PC-3 (cell line): ENCODE results near the gene GALNT18. TPM values are rescaled to one million over a fixed set of nuclear protein-coding genes. Genes with fewer than 3 reads are reported as not detected.

Source experiments
- ATAC-seq: fragments of 200-7000 bp; cut with Tn5 transposase; 2 replicates; pipeline ENCODE4 v1.9.1; 2020; ENCODE audit warnings: mild to moderate bottlenecking, moderate library complexity
- BruUV-seq: library from RNA; stranded (reverse); fragments of 400-500 nt; replicated peaks from 2 replicates; lab custom pipeline; 2021; lab: Mats Ljungman, UMichigan
- CTCF ChIA-PET: fragments of 300-600 bp; sonication (Branson Sonifier 250); formaldehyde crosslinking; loops from one replicate; lab custom pipeline; 2022; ENCODE audit warnings: antibody characterized with exemption; lab: Charles Lee
- POLR2A ChIA-PET: fragments of 300-600 bp; sonication (Branson Sonifier 250); formaldehyde crosslinking; loops from one replicate; lab custom pipeline; 2022; ENCODE audit warnings: antibody characterized with exemption; ENCODE audit not compliant: unreplicated experiment; lab: Charles Lee
- DNase-seq: peaks from one replicate; pipeline ENCODE4 v3.0.0-alpha.2; 2015
- H2AFZ ChIP-seq: fragments of 300-600 bp; sonication (generic); 2 replicates; pipeline ENCODE4 v1.6.0; 2016; ENCODE audit warnings: antibody characterized with exemption, low read length
- H3F3A ChIP-seq: fragments of 300-600 bp; sonication (generic); one replicate; pipeline ENCODE4 v1.6.0; 2017; ENCODE audit warnings: antibody characterized with exemption, low read length, control low read depth, mild to moderate bottlenecking; ENCODE audit not compliant: unreplicated experiment
- H3K27ac ChIP-seq: fragments of 300-600 bp; sonication (generic); 2 replicates; pipeline ENCODE4 v1.5.1; 2016; ENCODE audit warnings: mild to moderate bottlenecking, low read length
- H3K27me3 ChIP-seq: fragments of 300-600 bp; sonication (generic); 2 replicates; pipeline ENCODE4 v1.6.1; 2016; ENCODE audit warnings: low read length, mixed read lengths
- H3K36me3 ChIP-seq: fragments of 300-600 bp; sonication (generic); 2 replicates; pipeline ENCODE4 v1.6.1; 2016; ENCODE audit warnings: low read depth, mixed run types, low read length, mixed read lengths
- H3K4me1 ChIP-seq: fragments of 300-600 bp; sonication (generic); 2 replicates; pipeline ENCODE4 v1.5.1; 2016; ENCODE audit warnings: low read length; ENCODE audit not compliant: insufficient read depth
- H3K4me2 ChIP-seq: fragments of 300-600 bp; sonication (generic); 2 replicates; pipeline ENCODE4 v1.6.0; 2016; ENCODE audit warnings: low read length
- H3K4me3 ChIP-seq: fragments of 300-600 bp; sonication (generic); 2 replicates; pipeline ENCODE4 v1.5.1; 2016; ENCODE audit warnings: mild to moderate bottlenecking, low read length, mixed read lengths
- H3K79me2 ChIP-seq: fragments of 300-600 bp; sonication (generic); 2 replicates; pipeline ENCODE4 v1.6.1; 2017; ENCODE audit warnings: low read length, mixed read lengths
- H3K9ac ChIP-seq: fragments of 300-600 bp; sonication (generic); 2 replicates; pipeline ENCODE4 v1.6.0; 2016; ENCODE audit warnings: mild to moderate bottlenecking, low read length
- H3K9me2 ChIP-seq: fragments of 300-600 bp; sonication (generic); replicated peaks from 2 replicates; pipeline ENCODE4 v1.6.1; 2016; ENCODE audit warnings: mixed run types, low read length, mixed read lengths
- H3K9me3 ChIP-seq: fragments of 300-600 bp; sonication (generic); 2 replicates; pipeline ENCODE4 v1.6.1; 2016; ENCODE audit warnings: low read length, mixed read lengths
- H4K20me1 ChIP-seq: fragments of 300-600 bp; sonication (generic); 2 replicates; pipeline ENCODE4 v1.6.1; 2016; ENCODE audit warnings: low read length, mixed read lengths
- EZH2 ChIP-seq: fragments of 300-600 bp; sonication (generic); IDR thresholded peaks from one replicate; pipeline ENCODE4 v1.6.1; 2017; ENCODE audit warnings: antibody characterized with exemption, mild to moderate bottlenecking, low read length; ENCODE audit not compliant: unreplicated experiment
- EZH2phosphoT487 ChIP-seq: fragments of 300-600 bp; sonication (generic); IDR thresholded peaks from 2 replicates; pipeline ENCODE4 v1.6.1; 2018; ENCODE audit warnings: mild to moderate bottlenecking, antibody characterized with exemption, low read length, borderline replicate concordance
- intact Hi-C: fragments of 100-400 bp; cut with micrococcal nuclease; formaldehyde crosslinking; loops from 2 replicates; pipeline ENCODE4 v1.9.0; 2023
- total RNA-seq: library from RNA; depleted of rRNA; stranded (reverse); fragments of >200 nt; gene quantifications from 2 replicates; pipeline ENCODE4 v1.2.3, GENCODE V29; 2014
- TF ChIP-seq, protein P1 (sequence below): fragments of 300-600 bp; sonication (generic); conservative IDR thresholded peaks from 2 replicates; pipeline ENCODE4 v1.5.1; 2017; ENCODE audit warnings: antibody characterized with exemption, low read depth, mild to moderate bottlenecking, low read length

GALNT18 gene
- total RNA-seq, 1 experiment from 2014 or later = 34.5 TPM

DNA sequence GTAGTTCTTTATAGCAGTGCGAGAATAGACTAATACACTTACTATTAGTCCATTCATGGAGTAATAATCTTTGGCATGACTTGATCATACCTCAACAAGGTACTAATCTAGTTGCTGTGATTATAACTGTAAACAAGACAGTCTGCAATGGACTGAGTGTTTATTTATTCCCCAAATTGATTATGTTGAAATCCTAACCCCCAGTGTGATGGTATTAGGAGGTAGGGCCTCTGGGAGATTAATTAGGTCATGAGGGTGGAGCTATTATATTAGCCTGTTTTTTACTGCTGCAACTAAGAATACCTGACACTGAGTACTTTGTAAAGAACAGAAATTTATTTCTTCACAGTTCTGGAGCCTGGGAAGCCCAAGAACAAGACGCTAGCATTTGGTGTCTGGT lies 237.8 kb downstream of the GALNT18 start:
- Histone ChIP-seq H3K27ac (no peak overlapping the region), H3K9me3 (no peaks in the 10 kb centered on the region), H3K9ac (no peak overlapping the region), H3K36me3 (no peaks in the 10 kb centered on the region), H3K27me3 (no peaks in the 10 kb centered on the region), H3K4me1 (no peaks in the 10 kb centered on the region), H3K4me3 (no peak overlapping the region), H4K20me1 (no peaks in the 10 kb centered on the region), H3F3A (no peaks in the 10 kb centered on the region), H3K79me2 (no peaks in the 10 kb centered on the region), H2AFZ (no peak overlapping the region), H3K9me2 (no peaks in the 10 kb centered on the region), H3K4me2 (no peak overlapping the region)
- TF ChIP-seq EZH2 = no peak
- TF ChIP-seq, protein P1, sequence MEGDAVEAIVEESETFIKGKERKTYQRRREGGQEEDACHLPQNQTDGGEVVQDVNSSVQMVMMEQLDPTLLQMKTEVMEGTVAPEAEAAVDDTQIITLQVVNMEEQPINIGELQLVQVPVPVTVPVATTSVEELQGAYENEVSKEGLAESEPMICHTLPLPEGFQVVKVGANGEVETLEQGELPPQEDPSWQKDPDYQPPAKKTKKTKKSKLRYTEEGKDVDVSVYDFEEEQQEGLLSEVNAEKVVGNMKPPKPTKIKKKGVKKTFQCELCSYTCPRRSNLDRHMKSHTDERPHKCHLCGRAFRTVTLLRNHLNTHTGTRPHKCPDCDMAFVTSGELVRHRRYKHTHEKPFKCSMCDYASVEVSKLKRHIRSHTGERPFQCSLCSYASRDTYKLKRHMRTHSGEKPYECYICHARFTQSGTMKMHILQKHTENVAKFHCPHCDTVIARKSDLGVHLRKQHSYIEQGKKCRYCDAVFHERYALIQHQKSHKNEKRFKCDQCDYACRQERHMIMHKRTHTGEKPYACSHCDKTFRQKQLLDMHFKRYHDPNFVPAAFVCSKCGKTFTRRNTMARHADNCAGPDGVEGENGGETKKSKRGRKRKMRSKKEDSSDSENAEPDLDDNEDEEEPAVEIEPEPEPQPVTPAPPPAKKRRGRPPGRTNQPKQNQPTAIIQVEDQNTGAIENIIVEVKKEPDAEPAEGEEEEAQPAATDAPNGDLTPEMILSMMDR = no peak
- no peak for TF ChIP-seq EZH2phosphoT487
- no peak for ATAC-seq
- POLR2A ChIA-PET = no interaction called here
- BruUV-seq = no TSS peak
- intact Hi-C loops = no loop called here
- no peak for DNase-seq
- CTCF ChIA-PET = no interaction called here

DNA sequence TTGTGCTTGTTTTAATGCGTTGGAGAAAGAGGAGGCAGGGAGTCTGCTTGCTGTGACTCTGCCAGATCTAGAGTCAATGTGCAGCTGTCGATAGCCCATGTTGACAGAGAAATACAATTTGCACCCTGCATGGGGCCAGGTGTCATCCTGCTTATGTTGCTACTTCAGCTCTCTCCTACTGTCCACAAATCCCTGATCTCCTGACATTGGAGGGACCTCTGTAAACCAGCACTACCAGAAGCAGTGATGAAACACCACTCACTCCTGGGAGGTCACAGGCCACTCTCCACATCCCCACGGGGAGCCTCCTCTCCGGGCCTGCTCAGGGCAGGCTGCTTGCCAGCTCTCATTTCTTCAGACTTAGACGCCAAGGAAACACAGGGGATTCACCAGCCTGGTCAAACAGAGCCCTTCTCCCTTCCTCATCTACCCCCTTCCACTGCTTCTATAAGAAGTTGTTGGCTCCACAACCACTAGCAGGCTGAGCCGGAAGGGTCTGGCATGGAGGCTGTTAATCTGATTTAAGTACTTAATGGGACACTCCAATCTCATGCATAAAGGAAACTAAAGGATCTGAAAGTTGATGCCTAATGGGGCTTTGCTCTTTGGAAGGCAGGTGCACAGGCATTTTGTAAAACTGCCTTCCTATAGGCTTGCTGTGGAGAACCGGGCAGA lies 238.8 kb downstream of the GALNT18 start:
- DNase-seq = no peak
- TF ChIP-seq EZH2 (no peak), EZH2phosphoT487 (no peak)
- TF ChIP-seq, protein P1 = no peak
- H3K9ac ChIP-seq = no peak overlapping the region
- intact Hi-C loops = no loop called here
- no peak overlapping the region for H3K4me3 ChIP-seq
- no peaks in the 10 kb centered on the region for H3F3A ChIP-seq
- ChIA-PET CTCF (no interaction called here), POLR2A (no interaction called here)
- H3K36me3 ChIP-seq = no peaks in the 10 kb centered on the region
- no peaks in the 10 kb centered on the region for H3K4me1 ChIP-seq
- no peaks in the 10 kb centered on the region for H4K20me1 ChIP-seq
- ATAC-seq = no peak
- H3K79me2 ChIP-seq = no peaks in the 10 kb centered on the region
- no peaks in the 10 kb centered on the region for H3K27me3 ChIP-seq
- H3K4me2 ChIP-seq = no peak overlapping the region
- no TSS peak for BruUV-seq
- H2AFZ ChIP-seq = no peak overlapping the region
- no peaks in the 10 kb centered on the region for H3K9me2 ChIP-seq
- no peak overlapping the region for H3K27ac ChIP-seq
- H3K9me3 ChIP-seq = no peaks in the 10 kb centered on the region

DNA sequence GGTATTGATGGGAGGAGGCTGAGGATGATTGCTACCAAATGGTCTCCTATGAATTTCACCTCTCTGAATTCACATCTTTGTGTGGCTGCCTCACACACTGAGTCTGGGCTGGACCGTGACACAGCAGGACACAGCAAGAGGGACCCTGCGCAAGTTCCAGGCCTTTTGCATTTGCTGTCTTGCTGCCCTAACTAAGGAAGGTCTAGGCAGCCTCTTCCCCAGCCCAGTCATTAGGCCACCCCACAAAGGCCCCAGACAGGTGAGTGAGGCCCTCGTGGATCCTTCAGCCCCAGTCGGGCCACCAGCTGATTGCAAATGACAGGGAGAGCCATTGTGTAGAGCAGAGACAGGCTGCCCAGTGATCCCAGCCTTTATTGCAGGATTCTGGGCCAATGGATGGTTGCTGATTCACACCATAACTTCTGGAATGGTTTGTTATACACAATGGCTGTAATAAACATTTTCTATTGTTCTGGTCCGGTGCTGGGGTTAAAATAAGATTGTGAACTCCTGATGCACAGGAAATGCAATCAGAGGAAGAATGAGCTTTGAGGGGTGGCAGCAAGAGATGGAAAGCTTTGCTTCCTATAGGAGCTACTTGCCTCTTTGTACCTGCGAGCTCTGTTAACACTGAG lies 240.2 kb downstream of the GALNT18 start:
- Histone ChIP-seq H3K4me3 (no peak overlapping the region), H3K36me3 (no peaks in the 10 kb centered on the region), H3K4me2 (no peak overlapping the region), H3F3A (no peaks in the 10 kb centered on the region), H2AFZ (no peak overlapping the region), H3K79me2 (no peaks in the 10 kb centered on the region), H3K9ac (no peak overlapping the region), H3K27ac (no peak overlapping the region), H3K9me2 (no peaks in the 10 kb centered on the region), H3K9me3 (no peaks in the 10 kb centered on the region), H3K27me3 (no peaks in the 10 kb centered on the region), H3K4me1 (no peaks in the 10 kb centered on the region), H4K20me1 (no peaks in the 10 kb centered on the region)
- no TSS peak for BruUV-seq
- CTCF ChIA-PET = no interaction called here
- POLR2A ChIA-PET = no interaction called here
- intact Hi-C loops = no loop called here
- no peak for TF ChIP-seq EZH2
- no peak for TF ChIP-seq EZH2phosphoT487
- TF ChIP-seq, protein P1 = no peak
- no peak for DNase-seq
- no peak; the same call in 1 of the 2 replicates for ATAC-seq
